ACHN (cell line): ENCODE results near the gene RAB19.

Experiments used
- DNase-seq: peaks from one replicate; pipeline ENCODE4 v3.0.0-alpha.2; 2015
- in situ Hi-C: cut with HindIII; loops from 2 replicates; pipeline ENCODE4 v1.10.0; 2017; ENCODE audit warnings: low sequenced_read_pairs, low pct_ligation_motif_present, low pct_unique_long_range_greater_than_20kb

Gene RAB19

GRCh38 chr7:140403878-140404564 lies at the start of gene RAB19:
TSS of gene RAB19 (plus strand) at chr7:140404058. CDS start at chr7:140407647, 3,589 bp downstream.
- peak; percentile 59 for DNase-seq
- in situ Hi-C loops: no loop called here

GRCh38 chr7:140358024-140358411 lies 45.8 kb upstream of the RAB19 start:
- in situ Hi-C loops: no loop called here
- DNase-seq: no peak

GRCh38 chr7:140358412-140359051 lies 45.3 kb upstream of the RAB19 start:
- no peak for DNase-seq
- in situ Hi-C loops: no loop called here

- in situ Hi-C loops: no loop called here
- no peak for DNase-seq
Observed at GRCh38 chr7:140360697-140361229, 43.1 kb upstream of the RAB19 start.

GRCh38 chr7:140364819-140365218 lies 39.0 kb upstream of the RAB19 start:
- DNase-seq: no peak

GRCh38 chr7:140367528-140367927 lies 36.3 kb upstream of the RAB19 start:
- no peak for DNase-seq
- in situ Hi-C loops: no loop called here

More at GRCh38 chr7:140364819-140365218, 39.0 kb upstream of the RAB19 start:
- in situ Hi-C loops: no loop called here

- in situ Hi-C loops: no loop called here
Observed at GRCh38 chr7:140369294-140369693, 34.6 kb upstream of the RAB19 start.

GRCh38 chr7:140375323-140375722 lies 28.5 kb upstream of the RAB19 start:
- in situ Hi-C loops: no loop called here

More at GRCh38 chr7:140369294-140369693, 34.6 kb upstream of the RAB19 start:
- DNase-seq: no peak

GRCh38 chr7:140375892-140376730 lies 27.7 kb upstream of the RAB19 start:
- in situ Hi-C loops: no loop called here
- DNase-seq: no peak

More at GRCh38 chr7:140375323-140375722, 28.5 kb upstream of the RAB19 start:
- DNase-seq: no peak

- in situ Hi-C loops: no loop called here
- DNase-seq: no peak
Observed at GRCh38 chr7:140383954-140384713, 19.7 kb upstream of the RAB19 start.

GRCh38 chr7:140384894-140385545 lies 18.8 kb upstream of the RAB19 start:
- in situ Hi-C loops: no loop called here
- DNase-seq: no peak

- no peak for DNase-seq
- in situ Hi-C loops: no loop called here
Observed at GRCh38 chr7:140389445-140389844, 14.4 kb upstream of the RAB19 start.

GRCh38 chr7:140390034-140390433 lies 13.8 kb upstream of the RAB19 start:
- in situ Hi-C loops: no loop called here
- no peak for DNase-seq

- DNase-seq: peak; percentile 93
- in situ Hi-C loops: no loop called here
Observed at GRCh38 chr7:140390466-140391190, 13.2 kb upstream of the RAB19 start.

GRCh38 chr7:140391634-140392033 lies 12.2 kb upstream of the RAB19 start:
- DNase-seq: no peak
- in situ Hi-C loops: no loop called here

GRCh38 chr7:140393756-140394306 lies 10.0 kb upstream of the RAB19 start:
- in situ Hi-C loops: no loop called here
- DNase-seq: no peak
